GM19035 (cell line): ENCODE data around the gene NEO1.

Source experiments
- ATAC-seq: cut with Tn5 transposase; IDR thresholded peaks from one replicate; pipeline ENCODE4 v1.9.1; 2021; ENCODE audit not compliant: unreplicated experiment

Gene NEO1

DNA sequence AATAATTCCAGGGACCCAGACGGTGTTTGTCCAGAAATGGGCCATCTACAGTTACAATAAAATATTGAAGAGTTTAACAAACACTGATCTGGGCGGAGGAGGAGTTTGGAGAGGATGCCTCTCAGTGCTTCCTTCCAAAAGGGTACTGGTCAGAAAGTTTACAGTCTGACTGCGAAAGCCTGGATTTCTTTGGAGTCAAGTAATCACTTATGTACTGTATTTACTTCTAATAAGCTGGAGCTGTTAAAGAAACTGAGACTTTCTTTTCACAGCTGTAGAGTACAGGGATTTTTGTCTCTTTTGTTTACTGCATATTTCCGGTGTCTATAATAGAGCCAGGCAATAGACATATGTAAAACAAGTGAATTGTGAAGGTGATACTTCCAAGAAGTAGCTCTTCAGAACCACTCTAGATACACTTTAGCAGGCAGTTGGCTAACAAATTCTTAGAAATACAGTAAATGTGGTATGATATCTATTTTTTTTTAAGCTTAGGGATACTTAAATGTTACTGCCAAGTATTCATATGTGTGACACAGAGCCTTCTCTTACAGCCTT, 22.1 kb upstream of the NEO1 start:
- no peak for ATAC-seq

DNA sequence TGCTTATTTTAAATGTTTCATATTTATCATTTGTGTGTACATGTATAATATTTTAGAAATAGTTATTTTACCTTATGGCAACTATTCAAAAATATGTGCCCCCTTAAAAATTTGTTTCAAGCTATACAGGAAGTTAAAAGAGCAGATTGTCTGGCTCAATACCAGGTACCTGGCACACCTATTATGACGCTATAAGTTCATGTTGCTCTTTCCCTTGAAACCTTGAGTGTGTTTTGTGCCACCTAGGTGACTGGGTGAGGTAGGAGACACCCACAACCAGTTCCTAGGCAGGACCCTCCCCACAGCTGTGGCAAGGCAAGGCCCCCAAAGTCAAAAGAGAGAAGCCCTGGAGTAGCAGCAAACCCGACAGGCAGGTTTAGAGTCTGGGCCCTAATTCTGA, 20.6 kb upstream of the NEO1 start:
- no peak for ATAC-seq

DNA sequence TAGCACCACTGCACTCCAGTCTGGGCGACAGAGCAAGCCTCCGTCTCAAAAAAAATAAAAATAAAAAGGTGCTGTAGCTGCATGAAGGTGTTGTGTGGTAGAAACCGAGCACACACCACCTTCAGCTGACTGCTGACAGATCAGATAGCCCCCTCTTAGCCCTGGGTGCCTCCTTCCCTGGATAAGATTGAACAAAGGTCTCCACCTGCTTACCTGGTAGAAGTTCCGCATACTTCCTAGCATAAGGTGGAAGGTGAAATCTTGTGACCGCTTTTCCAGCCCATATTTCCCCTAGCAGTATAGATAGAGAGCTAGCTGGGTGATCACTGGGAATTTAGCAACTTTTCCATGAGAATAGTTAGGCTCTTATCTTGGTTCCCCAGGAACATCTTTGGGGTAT, 18.7 kb upstream of the NEO1 start:
- no peak for ATAC-seq

DNA sequence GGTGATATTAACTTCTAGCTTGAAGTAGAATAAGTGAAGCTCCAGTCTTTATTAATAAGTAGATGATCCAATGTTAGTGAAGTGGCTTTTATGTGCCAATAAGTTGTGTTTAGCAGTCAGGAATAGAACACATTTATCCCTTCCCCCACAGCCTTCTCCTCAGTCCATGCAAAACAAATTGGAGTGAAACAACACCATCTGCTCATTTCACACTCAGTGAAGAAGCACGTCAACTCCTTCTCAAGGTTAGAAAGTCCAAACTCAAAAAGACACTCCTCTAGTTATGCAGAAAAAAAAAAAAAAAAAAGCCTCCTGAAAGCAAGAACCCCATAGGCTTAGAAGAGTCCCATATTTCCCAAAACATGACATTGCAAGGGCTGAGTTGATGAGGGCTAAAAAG, 18.0 kb upstream of the NEO1 start:
- no peak for ATAC-seq

DNA sequence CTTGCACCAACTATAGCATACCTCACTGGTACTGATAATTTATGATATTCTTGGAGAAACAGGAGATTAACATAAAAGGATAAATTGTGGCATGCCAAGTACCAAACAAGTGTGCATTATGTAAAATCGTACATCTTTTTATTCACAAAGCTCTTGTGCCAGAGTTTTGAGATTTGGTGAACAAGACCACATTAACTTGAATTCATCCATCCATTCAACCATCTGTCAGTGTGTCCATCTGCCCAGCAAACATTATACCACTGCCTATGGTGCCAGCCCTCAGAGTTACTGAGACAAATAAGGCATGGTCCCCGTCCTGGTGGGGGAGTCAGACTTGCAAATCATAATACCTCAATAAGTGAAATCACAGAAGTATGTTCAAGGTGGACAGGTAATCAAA, 17.0 kb upstream of the NEO1 start:
- ATAC-seq = no peak

- no peak for ATAC-seq
Measured at GRCh38 chr15:73038220-73038619, 14.0 kb upstream of the NEO1 start.

DNA sequence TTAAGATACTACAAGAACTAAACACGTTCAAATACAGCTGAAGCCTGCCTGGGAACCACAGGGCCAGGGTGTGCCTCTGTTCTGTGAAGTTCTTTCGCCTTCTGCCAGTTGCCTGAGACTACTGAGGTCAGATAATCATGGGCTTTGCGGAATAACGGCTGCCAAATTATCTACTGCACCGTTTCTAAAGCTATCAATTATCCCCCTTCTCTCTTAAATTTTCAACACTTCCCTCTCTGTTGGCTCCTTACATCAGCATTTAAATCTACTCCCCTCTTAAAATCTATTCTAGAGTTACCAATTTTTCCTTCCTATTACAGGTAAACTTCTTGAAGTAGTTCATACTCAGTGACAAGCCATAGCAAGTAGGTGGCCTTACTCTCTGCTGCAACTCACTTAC, 6.2 kb upstream of the NEO1 start:
- no peak for ATAC-seq

DNA sequence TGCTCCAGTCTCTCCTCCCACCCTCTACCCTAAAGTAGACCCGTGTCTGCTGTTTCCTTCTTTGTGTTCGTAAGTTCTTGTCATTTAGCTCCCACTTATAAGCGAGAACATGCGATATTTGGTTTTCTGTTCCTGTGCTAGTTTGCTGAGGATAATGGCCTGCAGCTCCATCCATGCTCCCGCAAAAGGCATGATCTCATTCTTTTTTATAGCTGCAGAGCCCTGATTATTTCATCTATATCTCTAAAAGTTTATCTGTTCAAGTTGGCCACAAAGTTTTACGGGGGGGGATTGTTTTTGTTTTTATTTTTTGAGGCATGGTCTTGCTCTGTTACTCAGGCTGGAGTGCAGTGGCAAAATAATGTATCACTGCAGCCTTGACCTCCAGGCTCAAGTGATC, 4.4 kb upstream of the NEO1 start:
- ATAC-seq = no peak

- ATAC-seq = no peak
Measured at GRCh38 chr15:73048624-73049295, 3.5 kb upstream of the NEO1 start.

- ATAC-seq = no peak
Measured at GRCh38 chr15:73049564-73050215, 2.6 kb upstream of the NEO1 start.

GRCh38 chr15:73050561-73051295, 1.5 kb upstream of the NEO1 start:
- ATAC-seq = no peak

GRCh38 chr15:73051391-73051806, 864 bp upstream of the NEO1 start:
- no peak for ATAC-seq

- ATAC-seq = peak; percentile 36
Measured at GRCh38 chr15:73052653-73053397, 562 bp downstream of the NEO1 start.

DNA sequence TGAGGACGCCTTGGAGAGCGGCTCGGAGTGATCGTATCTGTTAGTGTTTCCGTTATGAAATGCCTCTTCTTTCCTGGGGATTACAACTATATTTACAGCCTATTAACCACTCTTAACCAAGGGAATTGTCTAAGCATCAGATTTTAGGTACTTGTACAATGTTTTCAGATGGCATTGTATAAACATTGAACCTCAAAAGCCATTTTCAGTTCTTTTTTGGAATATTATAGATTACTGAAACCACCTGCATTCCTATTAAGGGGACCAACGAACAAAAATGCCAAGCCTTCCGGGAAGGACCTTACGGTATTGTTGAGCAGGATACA, 1.1 kb downstream of the NEO1 start:
- no peak for ATAC-seq

- no peak for ATAC-seq
Measured at GRCh38 chr15:73054417-73054953, 2.2 kb downstream of the NEO1 start.

GRCh38 chr15:73056460-73056859, 4.2 kb downstream of the NEO1 start:
- no peak for ATAC-seq

GRCh38 chr15:73058437-73058836, 6.2 kb downstream of the NEO1 start:
- ATAC-seq = no peak

DNA sequence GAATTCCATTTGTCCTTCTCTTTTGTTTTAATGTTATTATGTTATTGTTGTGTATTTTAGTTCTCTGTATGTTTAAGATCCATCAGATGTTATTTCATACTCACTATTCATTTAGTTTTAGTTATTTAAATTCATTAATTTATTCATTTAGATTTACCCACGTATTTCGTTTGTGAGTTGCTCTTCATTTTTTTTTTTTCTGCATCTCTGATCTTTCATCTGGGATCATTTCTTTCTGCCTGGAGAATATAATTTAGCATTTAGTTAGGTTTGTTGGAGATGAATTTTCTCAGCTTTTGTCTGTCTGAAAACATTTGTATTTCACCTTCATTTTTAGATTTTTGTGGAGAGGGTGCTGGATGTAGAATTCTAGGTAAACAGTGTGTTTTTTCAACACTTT, 12.9 kb downstream of the NEO1 start:
- ATAC-seq = no peak

GRCh38 chr15:73069109-73069508, 16.8 kb downstream of the NEO1 start:
- ATAC-seq = no peak

DNA sequence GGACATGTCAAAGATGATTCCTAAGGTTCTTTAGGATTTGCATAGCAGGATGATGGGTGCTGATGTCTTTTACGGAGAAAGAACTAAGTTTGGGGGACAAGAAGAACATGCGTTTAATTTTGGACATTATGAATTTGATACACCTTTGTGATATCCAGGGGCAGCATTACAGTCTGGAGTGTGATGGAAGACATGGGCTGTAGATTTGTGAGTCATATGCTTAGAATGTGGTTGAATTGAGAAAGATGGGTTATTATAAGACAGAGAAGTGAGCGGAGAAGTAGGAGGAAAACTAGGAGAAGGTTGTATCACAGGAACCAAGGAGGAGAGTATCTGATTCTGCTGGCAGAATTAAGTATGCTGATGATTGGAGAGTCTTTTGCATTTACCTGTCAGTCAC, 20.6 kb downstream of the NEO1 start:
- ATAC-seq = no peak

GRCh38 chr15:73074241-73074640, 22.0 kb downstream of the NEO1 start:
- ATAC-seq = no peak
